Measurements from ENCODE around the gene CACNA1B.

CACNA1B gene

DNA sequence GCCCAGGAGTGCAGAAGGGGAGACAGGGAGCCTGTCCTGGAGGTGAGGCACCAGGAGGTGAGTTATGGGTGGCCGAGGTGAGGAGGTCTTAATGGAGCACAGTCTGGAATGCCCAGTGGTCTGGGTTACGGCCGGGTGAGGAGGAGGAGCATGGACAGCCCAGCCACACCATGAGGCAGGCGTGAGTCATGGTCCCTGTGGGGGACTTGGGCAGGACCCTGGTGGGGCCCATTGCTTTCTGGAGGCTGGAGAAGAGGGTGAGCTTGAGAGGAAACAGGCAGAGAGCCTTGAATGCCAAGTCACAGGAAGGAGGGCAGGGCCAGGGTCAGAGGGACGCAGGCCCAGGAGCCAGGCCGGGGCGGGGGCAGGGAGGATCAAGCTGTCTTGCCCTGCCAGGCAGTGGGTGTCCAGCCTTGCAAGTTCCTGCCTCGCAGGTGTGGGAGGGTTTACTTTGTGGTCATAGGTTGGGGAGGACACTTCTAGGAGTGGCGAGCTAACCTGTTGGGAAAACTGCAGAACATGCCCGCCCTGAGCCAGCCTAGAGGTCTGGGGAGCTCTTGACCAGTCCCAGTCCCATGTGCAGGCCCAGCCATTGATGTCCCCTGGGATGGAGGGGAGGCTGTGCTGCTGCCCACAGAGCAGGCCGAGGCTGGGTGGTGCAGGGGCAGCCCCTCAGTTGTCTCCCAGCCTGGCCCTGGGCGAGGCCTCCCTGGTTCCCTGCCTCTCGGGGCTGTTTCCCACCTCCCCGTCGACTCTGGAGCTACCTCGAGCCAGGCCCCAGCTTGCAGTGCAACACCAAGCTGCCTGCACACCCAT, 2.8 kb downstream of the CACNA1B start:
- ATAC-seq (ENCODE audit: insufficient read depth, low read depth) = no peak
- H3K4me3 ChIP-seq (ENCODE audit: low read depth in 1 of 2, low read length in 2 of 2) = no peak overlapping the region
- no peak for DNase-seq
- no peak overlapping the region for H3K9ac ChIP-seq (ENCODE audit: low read depth, low read length)
- TF ChIP-seq CTCF (IDR thresholded peaks at IDR 0.05; ENCODE audit: borderline replicate concordance, extremely low read depth, low read length, poor library complexity, severe bottlenecking) = no peak
- TF ChIP-seq EZH2 (IDR thresholded peaks at IDR 0.05; ENCODE audit: borderline replicate concordance, low read depth, low read length, severe bottlenecking) = no peak
- no peaks in the 10 kb centered on the region for H3K79me2 ChIP-seq (ENCODE audit: insufficient read depth, low read length)
- H3K4me2 ChIP-seq (ENCODE audit: insufficient read depth, low read length) = no peak overlapping the region
- no peaks in the 10 kb centered on the region for H3K4me1 ChIP-seq (ENCODE audit: insufficient read depth, low read length)
- H4K20me1 ChIP-seq (ENCODE audit: insufficient read depth, low read length) = peaks cover 4% of the 10 kb centered on the region; the same call in 1 of the 2 replicates
- H3K27ac ChIP-seq (ENCODE audit: low read length) = no peak overlapping the region
- H3K9me3 ChIP-seq (ENCODE audit: insufficient read depth, low read length, severe bottlenecking) = no peaks in the 10 kb centered on the region
- no peak overlapping the region for H2AFZ ChIP-seq (ENCODE audit: low read depth, low read length)
- H3K36me3 ChIP-seq (ENCODE audit: insufficient read depth, low read length) = no peaks in the 10 kb centered on the region
- no peaks in the 10 kb centered on the region for H3K27me3 ChIP-seq (ENCODE audit: insufficient read depth, low read length, poor library complexity)

DNA sequence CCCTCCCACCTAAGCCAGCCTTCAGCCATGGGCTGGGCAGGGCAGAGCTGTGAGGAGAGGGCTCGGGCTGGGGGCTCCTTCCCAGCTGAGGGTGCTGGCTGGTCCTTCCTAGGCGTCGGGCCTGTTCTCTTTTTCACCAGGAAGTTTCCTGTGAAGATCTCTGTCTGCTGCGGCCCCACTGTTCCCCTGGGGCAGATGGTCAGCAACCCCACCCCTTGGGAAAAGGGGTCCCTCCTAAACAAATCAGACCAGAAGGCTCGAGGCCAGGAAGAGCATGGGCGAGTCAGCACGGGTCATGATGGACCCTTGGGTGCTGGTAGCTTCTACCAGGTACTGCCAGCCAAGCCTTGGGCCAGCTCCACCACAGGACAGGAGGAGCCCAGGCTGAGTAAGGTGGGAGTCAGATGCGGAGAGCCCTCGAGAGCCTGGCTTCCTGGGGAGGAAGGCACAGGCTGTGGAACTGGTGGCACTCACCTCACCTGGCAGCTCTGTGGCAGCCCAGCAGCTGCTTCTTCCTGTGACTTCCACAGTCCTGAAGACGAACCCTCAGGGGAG, 3.5 kb downstream of the CACNA1B start:
- H3K4me1 ChIP-seq (ENCODE audit: insufficient read depth, low read length) = no peaks in the 10 kb centered on the region
- no peak for TF ChIP-seq EZH2 (IDR thresholded peaks at IDR 0.05; ENCODE audit: borderline replicate concordance, low read depth, low read length, severe bottlenecking)
- no peak for TF ChIP-seq CTCF (IDR thresholded peaks at IDR 0.05; ENCODE audit: borderline replicate concordance, extremely low read depth, low read length, poor library complexity, severe bottlenecking)
- ATAC-seq (ENCODE audit: insufficient read depth, low read depth) = no peak
- no peak overlapping the region for H2AFZ ChIP-seq (ENCODE audit: low read depth, low read length)
- no peak overlapping the region for H3K4me2 ChIP-seq (ENCODE audit: insufficient read depth, low read length)
- DNase-seq = no peak
- no peak overlapping the region for H3K9ac ChIP-seq (ENCODE audit: low read depth, low read length)
- H4K20me1 ChIP-seq (ENCODE audit: insufficient read depth, low read length) = peaks cover 4% of the 10 kb centered on the region; the same call in 1 of the 2 replicates
- H3K27me3 ChIP-seq (ENCODE audit: insufficient read depth, low read length, poor library complexity) = no peaks in the 10 kb centered on the region
- H3K4me3 ChIP-seq (ENCODE audit: low read depth in 1 of 2, low read length in 2 of 2) = no peak overlapping the region
- H3K79me2 ChIP-seq (ENCODE audit: insufficient read depth, low read length) = no peaks in the 10 kb centered on the region
- no peaks in the 10 kb centered on the region for H3K9me3 ChIP-seq (ENCODE audit: insufficient read depth, low read length, severe bottlenecking)
- no peak overlapping the region for H3K27ac ChIP-seq (ENCODE audit: low read length)
- H3K36me3 ChIP-seq (ENCODE audit: insufficient read depth, low read length) = no peaks in the 10 kb centered on the region

DNA sequence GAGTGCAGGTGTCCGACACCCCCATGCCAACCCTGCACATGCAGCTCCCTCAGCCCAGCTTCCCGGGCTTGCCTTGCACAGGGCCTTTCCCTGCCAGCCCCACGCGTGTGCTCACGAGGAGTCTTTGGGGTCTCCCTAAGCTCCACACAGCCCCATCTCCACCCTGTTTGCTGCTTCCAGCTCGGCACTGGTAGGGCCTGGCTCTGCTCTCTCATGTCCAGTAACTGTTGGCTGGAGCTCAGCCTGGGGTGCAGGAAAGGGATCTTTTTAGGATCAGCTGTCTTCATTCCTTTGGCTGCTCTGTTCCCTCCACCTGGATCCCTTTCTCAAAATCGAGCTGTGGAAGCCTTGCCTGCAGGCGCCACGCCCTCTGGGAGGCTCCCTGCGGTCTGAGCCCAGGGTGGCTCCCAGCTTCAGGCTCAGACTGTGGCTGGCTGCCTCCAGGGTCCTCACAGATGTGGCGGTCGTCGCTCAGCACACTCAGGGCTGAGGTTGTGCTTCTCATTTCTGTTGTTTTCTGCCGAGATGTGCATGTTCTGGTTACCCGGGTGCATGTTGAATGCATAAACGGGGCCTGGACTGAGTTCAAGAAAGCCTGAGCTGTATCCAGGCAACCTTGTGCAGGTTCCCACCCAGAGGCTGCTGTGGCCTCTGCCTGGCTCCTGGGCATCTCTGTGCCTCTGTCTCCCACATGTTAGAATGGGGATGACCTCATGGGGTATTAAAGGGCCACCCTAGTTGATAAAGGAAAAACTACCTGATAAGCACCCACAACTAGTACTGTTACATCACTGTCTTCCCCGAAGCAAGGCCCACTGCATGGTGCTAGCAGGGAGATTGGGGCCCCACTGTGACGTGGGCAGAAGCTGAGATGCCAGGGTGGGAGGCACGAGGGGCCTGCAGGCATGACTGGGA, 4.3 kb downstream of the CACNA1B start:
- Histone ChIP-seq H4K20me1 (ENCODE audit: insufficient read depth, low read length) (peaks cover 4% of the 10 kb centered on the region; the same call in 1 of the 2 replicates), H2AFZ (ENCODE audit: low read depth, low read length) (no peak overlapping the region), H3K4me3 (ENCODE audit: low read depth in 1 of 2, low read length in 2 of 2) (no peak overlapping the region), H3K9me3 (ENCODE audit: insufficient read depth, low read length, severe bottlenecking) (no peaks in the 10 kb centered on the region), H3K4me2 (ENCODE audit: insufficient read depth, low read length) (no peak overlapping the region), H3K27me3 (ENCODE audit: insufficient read depth, low read length, poor library complexity) (no peaks in the 10 kb centered on the region), H3K36me3 (ENCODE audit: insufficient read depth, low read length) (no peaks in the 10 kb centered on the region), H3K9ac (ENCODE audit: low read depth, low read length) (no peak overlapping the region), H3K4me1 (ENCODE audit: insufficient read depth, low read length) (no peaks in the 10 kb centered on the region), H3K27ac (ENCODE audit: low read length) (no peak overlapping the region), H3K79me2 (ENCODE audit: insufficient read depth, low read length) (no peaks in the 10 kb centered on the region)
- ATAC-seq (ENCODE audit: insufficient read depth, low read depth) = no peak
- no peak for DNase-seq
- TF ChIP-seq EZH2 (IDR thresholded peaks at IDR 0.05; ENCODE audit: borderline replicate concordance, low read depth, low read length, severe bottlenecking) = no peak
- TF ChIP-seq CTCF (IDR thresholded peaks at IDR 0.05; ENCODE audit: borderline replicate concordance, extremely low read depth, low read length, poor library complexity, severe bottlenecking) = no peak
